ENCODE measurements around the gene USP6NL.

The USP6NL gene

GRCh38 chr10:11609492-11610093, 1.9 kb downstream of the USP6NL start:
- no peaks in the 10 kb centered on the region for H3K9me3 ChIP-seq (ENCODE audit: insufficient read depth, low read length, severe bottlenecking)
- peaks cover 45% of the 10 kb centered on the region for H3K4me1 ChIP-seq (ENCODE audit: insufficient read depth, low read length)
- TF ChIP-seq EZH2 (IDR thresholded peaks at IDR 0.05; ENCODE audit: borderline replicate concordance, low read depth, low read length, severe bottlenecking), result no peak
- TF ChIP-seq CTCF (IDR thresholded peaks at IDR 0.05; ENCODE audit: borderline replicate concordance, extremely low read depth, low read length, poor library complexity, severe bottlenecking), result no peak
- peak overlapping the region in 1 of 2 experiments; percentile 71; a peak in 2 of 4 replicates for H3K4me3 ChIP-seq (ENCODE audit: low read depth in 1 of 2, low read length in 2 of 2)
- DNase-seq (no peak), ATAC-seq (ENCODE audit: insufficient read depth, low read depth) (no peak)
- no peaks in the 10 kb centered on the region; the same call in 1 of the 2 replicates for H3K36me3 ChIP-seq (ENCODE audit: insufficient read depth, low read length)
- H2AFZ ChIP-seq (ENCODE audit: low read depth, low read length), result no peak overlapping the region
- peak overlapping the region; percentile 82 for H3K4me2 ChIP-seq (ENCODE audit: insufficient read depth, low read length)
- peaks cover 61% of the 10 kb centered on the region for H3K79me2 ChIP-seq (ENCODE audit: insufficient read depth, low read length)
- H3K9ac ChIP-seq (ENCODE audit: low read depth, low read length), result no peak overlapping the region
- no peak overlapping the region; the same call in 1 of the 2 replicates for H3K27ac ChIP-seq (ENCODE audit: low read length)
- H3K27me3 ChIP-seq (ENCODE audit: insufficient read depth, low read length, poor library complexity), result no peaks in the 10 kb centered on the region
- H4K20me1 ChIP-seq (ENCODE audit: insufficient read depth, low read length), result peaks cover 5% of the 10 kb centered on the region; the same call in 1 of the 2 replicates

GRCh38 chr10:11609052-11609451, 2.4 kb downstream of the USP6NL start:
- no peaks in the 10 kb centered on the region for H3K27me3 ChIP-seq (ENCODE audit: insufficient read depth, low read length, poor library complexity)
- peaks cover 45% of the 10 kb centered on the region for H3K4me1 ChIP-seq (ENCODE audit: insufficient read depth, low read length)
- H4K20me1 ChIP-seq (ENCODE audit: insufficient read depth, low read length), result peaks cover 5% of the 10 kb centered on the region; the same call in 1 of the 2 replicates
- no peak overlapping the region for H2AFZ ChIP-seq (ENCODE audit: low read depth, low read length)
- H3K27ac ChIP-seq (ENCODE audit: low read length), result no peak overlapping the region
- ATAC-seq (ENCODE audit: insufficient read depth, low read depth) (no peak), DNase-seq (no peak)
- H3K36me3 ChIP-seq (ENCODE audit: insufficient read depth, low read length), result no peaks in the 10 kb centered on the region; the same call in 1 of the 2 replicates
- TF ChIP-seq EZH2 (IDR thresholded peaks at IDR 0.05; ENCODE audit: borderline replicate concordance, low read depth, low read length, severe bottlenecking) (no peak), CTCF (IDR thresholded peaks at IDR 0.05; ENCODE audit: borderline replicate concordance, extremely low read depth, low read length, poor library complexity, severe bottlenecking) (no peak)
- H3K4me3 ChIP-seq (ENCODE audit: low read depth in 1 of 2, low read length in 2 of 2), result peak overlapping the region in 1 of 2 experiments; percentile 71; a peak in 1 of 4 replicates
- peak overlapping the region; percentile 82 for H3K4me2 ChIP-seq (ENCODE audit: insufficient read depth, low read length)
- peaks cover 66% of the 10 kb centered on the region for H3K79me2 ChIP-seq (ENCODE audit: insufficient read depth, low read length)
- no peaks in the 10 kb centered on the region for H3K9me3 ChIP-seq (ENCODE audit: insufficient read depth, low read length, severe bottlenecking)
- H3K9ac ChIP-seq (ENCODE audit: low read depth, low read length), result no peak overlapping the region

GRCh38 chr10:11608159-11609013, 3.1 kb downstream of the USP6NL start:
- Histone ChIP-seq H3K4me2 (ENCODE audit: insufficient read depth, low read length) (peak overlapping the region; percentile 82), H3K4me3 (ENCODE audit: low read depth in 1 of 2, low read length in 2 of 2) (no peak overlapping the region), H3K9me3 (ENCODE audit: insufficient read depth, low read length, severe bottlenecking) (no peaks in the 10 kb centered on the region), H4K20me1 (ENCODE audit: insufficient read depth, low read length) (peaks cover 5% of the 10 kb centered on the region; the same call in 1 of the 2 replicates), H3K9ac (ENCODE audit: low read depth, low read length) (no peak overlapping the region), H2AFZ (ENCODE audit: low read depth, low read length) (no peak overlapping the region), H3K27ac (ENCODE audit: low read length) (no peak overlapping the region), H3K4me1 (ENCODE audit: insufficient read depth, low read length) (peaks cover 45% of the 10 kb centered on the region), H3K79me2 (ENCODE audit: insufficient read depth, low read length) (peaks cover 73% of the 10 kb centered on the region), H3K27me3 (ENCODE audit: insufficient read depth, low read length, poor library complexity) (no peaks in the 10 kb centered on the region), H3K36me3 (ENCODE audit: insufficient read depth, low read length) (no peaks in the 10 kb centered on the region; the same call in 1 of the 2 replicates)
- no peak for ATAC-seq (ENCODE audit: insufficient read depth, low read depth)
- no peak for DNase-seq
- TF ChIP-seq EZH2 (IDR thresholded peaks at IDR 0.05; ENCODE audit: borderline replicate concordance, low read depth, low read length, severe bottlenecking) (no peak), CTCF (IDR thresholded peaks at IDR 0.05; ENCODE audit: borderline replicate concordance, extremely low read depth, low read length, poor library complexity, severe bottlenecking) (no peak)

Data from DND-41 (cell line).